Muscle of leg (tissue), 16 donors: ENCODE data around the gene S100A16. TPM values are rescaled to one million over a fixed set of nuclear protein-coding genes. Genes with fewer than 3 reads are reported as not detected.

Source experiments
- DNase-seq: peaks from one replicate; pipeline ENCODE4 v3.0.0; 2013
- H3K27ac ChIP-seq: one replicate; pipeline ENCODE4 v1.5.1; 2013; ENCODE audit warnings: mild to moderate bottlenecking, low read length, control low read depth
- H3K27me3 ChIP-seq: one replicate; pipeline ENCODE4 v1.6.1; 2013; ENCODE audit warnings: low read length; ENCODE audit not compliant: control insufficient read depth, insufficient read depth
- H3K36me3 ChIP-seq: one replicate; pipeline ENCODE4 v1.6.1; 2013; ENCODE audit warnings: low read length; ENCODE audit not compliant: control insufficient read depth, insufficient read depth
- H3K4me1 ChIP-seq: one replicate; pipeline ENCODE4 v1.6.1; 2013; ENCODE audit warnings: low read length; ENCODE audit not compliant: control insufficient read depth, insufficient read depth
- H3K4me3 ChIP-seq: one replicate; pipeline ENCODE4 v1.5.1; 2013; ENCODE audit warnings: low read length, control low read depth
- H3K9me3 ChIP-seq: replicated peaks from 2 replicates; pipeline ENCODE4 v1.6.1; 2013; ENCODE audit warnings: low read depth, low read length; ENCODE audit not compliant: control insufficient read depth
- WGBS: methylation state at CpG from one replicate; pipeline ENCODE4 v1.1.5; 2013; ENCODE audit warnings: missing lambda C conversion rate; ENCODE audit not compliant: insufficient coverage; 5-methylcytosine and 5-hydroxymethylcytosine counted together
- long read RNA-seq, 11 donors: transcript quantifications; one replicate each; lab custom pipeline, GENCODE V29; 2026
- polyA plus RNA-seq, 8 donors: library from polyadenylated mRNA; unstranded; fragments of 120-200 nt; gene quantifications; one replicate each; pipeline versions ENCODE4 v1.2.1 to v1.2.3, GENCODE V29; 2013; ENCODE audit warnings: inconsistent platforms in 1 of 8, low replicate concordance in 1 of 8; ENCODE audit not compliant: insufficient read length in 8 of 8, insufficient read depth in 1 of 8
- total RNA-seq: library from RNA; stranded (reverse); fragments of 120-200 nt; gene quantifications from one replicate; pipeline ENCODE4 v1.2.4, GENCODE V29; 2013

The S100A16 gene, protein sequence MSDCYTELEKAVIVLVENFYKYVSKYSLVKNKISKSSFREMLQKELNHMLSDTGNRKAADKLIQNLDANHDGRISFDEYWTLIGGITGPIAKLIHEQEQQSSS
- total RNA-seq (45.4 TPM), polyA plus RNA-seq (10 to 100 TPM; 45.1 to 77.3 (median 55.3) TPM)
- long read RNA-seq, donor 1, transcript S100A16-203 (3 exons, 956 nt), result major isoform, 9 of 13 reads
- long read RNA-seq, donor 1, partial matches to known transcripts, result 0 of 13 reads
- long read RNA-seq, donor 1, other reads (novel, unspliced or antisense), result 0 of 13 reads
- long read RNA-seq, donor 2, partial matches to known transcripts, result 0 of 3 reads
- long read RNA-seq, donor 2, other reads (novel, unspliced or antisense), result 0 of 3 reads
- long read RNA-seq, donor 3, transcript S100A16-204 (3 exons, 1,118 nt), result minor isoform, 11 of 42 reads
- long read RNA-seq, donor 3, transcript S100A16-203 (3 exons, 956 nt), result major isoform, 31 of 42 reads
- long read RNA-seq, donor 3, partial matches to known transcripts, result 0 of 42 reads
- long read RNA-seq, donor 3, other reads (novel, unspliced or antisense), result 0 of 42 reads
- long read RNA-seq, donor 4, transcript S100A16-203 (3 exons, 956 nt), result major isoform, 19 of 38 reads
- long read RNA-seq, donor 4, transcript S100A16-204 (3 exons, 1,118 nt), result minor isoform, 9 of 38 reads
- long read RNA-seq, donor 4, partial matches to known transcripts, result 10 of 38 reads
- long read RNA-seq, donor 4, other reads (novel, unspliced or antisense), result 0 of 38 reads
- long read RNA-seq, donor 5, transcript S100A16-203 (3 exons, 956 nt), result major isoform, 44 of 72 reads
- long read RNA-seq, donor 5, transcript S100A16-204 (3 exons, 1,118 nt), result minor isoform, 28 of 72 reads
- long read RNA-seq, donor 5, partial matches to known transcripts, result 0 of 72 reads
- long read RNA-seq, donor 5, other reads (novel, unspliced or antisense), result 0 of 72 reads
- long read RNA-seq, donor 6, transcript S100A16-203 (3 exons, 956 nt), result major isoform, 40 of 57 reads
- long read RNA-seq, donor 6, transcript S100A16-204 (3 exons, 1,118 nt), result minor isoform, 16 of 57 reads
- long read RNA-seq, donor 6, partial matches to known transcripts, result 0 of 57 reads
- long read RNA-seq, donor 6, other reads (novel, unspliced or antisense), result 0 of 57 reads
- long read RNA-seq, donor 7, transcript S100A16-203 (3 exons, 956 nt), result major isoform, 28 of 47 reads
- long read RNA-seq, donor 7, transcript S100A16-204 (3 exons, 1,118 nt), result minor isoform, 19 of 47 reads
- long read RNA-seq, donor 7, partial matches to known transcripts, result 0 of 47 reads
- long read RNA-seq, donor 7, other reads (novel, unspliced or antisense), result 0 of 47 reads
- long read RNA-seq, donor 8, transcript S100A16-203 (3 exons, 956 nt), result major isoform, 19 of 31 reads
- long read RNA-seq, donor 8, transcript S100A16-204 (3 exons, 1,118 nt), result minor isoform, 12 of 31 reads
- long read RNA-seq, donor 8, partial matches to known transcripts, result 0 of 31 reads
- long read RNA-seq, donor 8, other reads (novel, unspliced or antisense), result 0 of 31 reads
- long read RNA-seq, donor 9, transcript S100A16-204 (3 exons, 1,118 nt), result minor isoform, 15 of 31 reads
- long read RNA-seq, donor 9, transcript S100A16-203 (3 exons, 956 nt), result major isoform, 16 of 31 reads
- long read RNA-seq, donor 9, partial matches to known transcripts, result 0 of 31 reads
- long read RNA-seq, donor 9, other reads (novel, unspliced or antisense), result 0 of 31 reads
- long read RNA-seq, donor 10, transcript S100A16-204 (3 exons, 1,118 nt), result minor isoform, 9 of 35 reads
- long read RNA-seq, donor 10, transcript S100A16-203 (3 exons, 956 nt), result major isoform, 26 of 35 reads
- long read RNA-seq, donor 10, partial matches to known transcripts, result 0 of 35 reads
- long read RNA-seq, donor 10, other reads (novel, unspliced or antisense), result 0 of 35 reads
- long read RNA-seq, donor 11, transcript S100A16-204 (3 exons, 1,118 nt), result minor isoform, 18 of 42 reads
- long read RNA-seq, donor 11, transcript S100A16-203 (3 exons, 956 nt), result major isoform, 24 of 42 reads
- long read RNA-seq, donor 11, partial matches to known transcripts, result 0 of 42 reads
- long read RNA-seq, donor 11, other reads (novel, unspliced or antisense), result 0 of 42 reads

DNA sequence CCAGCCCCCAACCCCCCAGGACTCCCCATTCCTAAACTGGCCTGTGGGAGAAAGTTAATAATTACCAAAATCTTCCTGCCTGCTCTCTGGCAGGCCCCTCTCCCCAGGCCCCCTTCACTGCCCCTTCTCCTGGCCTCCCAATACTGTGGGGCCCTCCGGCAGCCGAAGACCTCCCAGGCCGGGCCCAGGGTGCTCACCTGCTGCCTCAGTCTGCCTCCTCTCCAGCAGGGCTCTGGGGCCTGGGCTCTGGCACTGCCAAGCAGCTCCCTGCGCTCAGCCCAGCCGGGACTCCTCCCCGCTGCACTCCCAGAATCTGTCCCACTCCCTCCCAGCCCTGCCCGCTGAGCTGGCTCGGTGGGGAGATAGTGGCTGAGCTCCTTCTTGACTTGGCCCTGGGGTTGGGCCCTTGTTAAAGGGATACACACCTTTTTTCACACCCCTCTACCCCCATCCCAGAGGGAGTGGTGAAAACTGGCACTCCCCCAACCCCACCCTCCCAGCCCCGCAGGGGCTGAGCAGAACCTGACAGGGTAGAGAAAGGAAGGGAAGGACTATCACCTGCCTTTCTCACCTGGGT, at the start of gene S100A16:
S100A16 (minus strand) TSS at position 383 of the 577 bp plus-strand sequence. CDS start 4,986 bp downstream, outside the sequence.
- peaks cover 2% of the 10 kb centered on the region for H3K36me3 ChIP-seq
- H3K4me3 ChIP-seq, result peak within 1 kb of the TSS; percentile 60
- H3K27ac ChIP-seq, result peak within 1 kb of the TSS; percentile 84
- H3K9me3 ChIP-seq, result no peaks in the 10 kb centered on the region
- peaks cover 67% of the 10 kb centered on the region for H3K4me1 ChIP-seq
- DNase-seq, result peak; percentile 78
- H3K27me3 ChIP-seq, result no peaks in the 10 kb centered on the region
- WGBS, result 3% methylated on average over 4 of the region's 9 CpGs

DNA sequence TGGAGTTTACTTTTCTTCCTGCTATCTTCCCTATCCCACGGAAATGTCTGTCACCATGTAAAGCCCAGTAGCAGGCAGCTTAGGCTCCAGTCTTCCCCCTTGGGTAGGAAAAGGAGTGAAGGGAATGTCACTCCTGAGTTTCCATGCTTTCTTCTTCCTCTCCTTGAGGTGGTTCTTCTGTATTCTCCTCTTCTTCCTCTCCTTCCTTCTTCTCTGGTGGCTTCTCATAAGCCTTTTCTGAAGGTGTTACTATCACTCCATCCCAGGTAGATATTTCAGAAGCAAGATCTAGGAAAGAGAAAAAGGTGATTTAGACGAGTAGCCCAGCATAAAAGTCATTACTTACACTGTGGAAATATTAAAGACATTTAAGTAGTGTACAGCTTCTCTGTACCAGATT, 49.3 kb upstream of the S100A16 start:
- no peaks in the 10 kb centered on the region for H3K9me3 ChIP-seq
- H3K4me1 ChIP-seq, result peaks cover 12% of the 10 kb centered on the region
- no peaks in the 10 kb centered on the region for H3K27me3 ChIP-seq
- H3K36me3 ChIP-seq, result peaks cover 60% of the 10 kb centered on the region
- DNase-seq, result no peak
- WGBS, result no CpG with 5 or more reads among the region's 2 CpGs
- no peak overlapping the region for H3K27ac ChIP-seq
- no peak overlapping the region for H3K4me3 ChIP-seq

DNA sequence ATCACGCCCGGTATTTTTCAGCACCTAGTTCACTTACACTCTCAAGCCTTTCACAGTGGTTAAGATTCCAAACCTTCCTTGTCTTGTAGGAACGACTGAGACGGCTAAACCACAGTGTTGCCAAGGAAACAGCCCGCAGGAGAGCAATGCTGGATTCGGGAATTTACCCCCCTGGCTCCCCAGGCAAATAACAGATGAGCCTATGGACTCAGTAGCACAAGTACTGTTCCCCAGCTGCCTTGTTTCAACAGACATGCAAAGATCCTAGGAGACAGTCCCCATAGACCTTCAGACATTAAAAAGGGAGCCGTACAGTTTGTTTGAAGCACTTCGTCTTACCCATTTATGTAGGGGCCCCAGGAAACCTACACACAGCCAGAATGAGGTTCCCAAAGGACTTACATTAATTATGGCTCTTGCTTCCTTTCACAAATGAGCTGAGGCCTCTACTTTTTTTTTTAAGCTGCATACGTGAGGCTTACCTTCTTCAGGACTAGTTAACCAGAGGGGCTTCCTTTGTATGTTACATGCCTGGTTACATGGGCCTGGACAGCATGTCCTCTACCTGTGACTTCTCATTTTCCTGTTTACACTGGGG, 48.3 kb upstream of the S100A16 start:
- H3K27me3 ChIP-seq, result no peaks in the 10 kb centered on the region
- no peak for DNase-seq
- no peaks in the 10 kb centered on the region for H3K9me3 ChIP-seq
- 34% methylated on average over 6 of the region's 9 CpGs for WGBS
- peaks cover 12% of the 10 kb centered on the region for H3K4me1 ChIP-seq
- H3K36me3 ChIP-seq, result peaks cover 50% of the 10 kb centered on the region
- H3K4me3 ChIP-seq, result no peak overlapping the region
- no peak overlapping the region for H3K27ac ChIP-seq

DNA sequence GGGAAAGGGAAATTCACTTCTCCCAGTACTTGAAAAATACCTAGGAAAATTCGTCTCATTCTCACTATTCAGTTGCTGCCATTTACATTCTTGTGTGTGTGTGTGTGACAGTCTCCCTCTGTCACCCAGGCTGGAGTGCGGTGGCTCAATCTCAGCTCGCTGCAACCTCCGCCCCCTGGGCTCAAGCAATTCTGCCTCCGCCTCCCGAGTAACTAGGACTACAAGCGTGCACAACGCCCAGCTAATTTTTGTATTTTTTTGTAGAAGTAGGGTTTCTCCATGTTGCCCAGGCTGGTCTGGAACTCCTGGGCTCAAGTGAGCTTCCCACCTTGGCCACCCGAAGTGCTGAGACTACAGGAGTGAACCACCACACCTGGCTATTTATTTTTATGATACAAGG, 46.7 kb upstream of the S100A16 start:
- WGBS, result 100% methylated on average over 1 of the region's 9 CpGs
- peaks cover 12% of the 10 kb centered on the region for H3K4me1 ChIP-seq
- H3K9me3 ChIP-seq, result no peaks in the 10 kb centered on the region
- H3K27me3 ChIP-seq, result no peaks in the 10 kb centered on the region
- peaks cover 35% of the 10 kb centered on the region for H3K36me3 ChIP-seq
- no peak for DNase-seq
- no peak overlapping the region for H3K27ac ChIP-seq
- peak overlapping the region; percentile 93 for H3K4me3 ChIP-seq

DNA sequence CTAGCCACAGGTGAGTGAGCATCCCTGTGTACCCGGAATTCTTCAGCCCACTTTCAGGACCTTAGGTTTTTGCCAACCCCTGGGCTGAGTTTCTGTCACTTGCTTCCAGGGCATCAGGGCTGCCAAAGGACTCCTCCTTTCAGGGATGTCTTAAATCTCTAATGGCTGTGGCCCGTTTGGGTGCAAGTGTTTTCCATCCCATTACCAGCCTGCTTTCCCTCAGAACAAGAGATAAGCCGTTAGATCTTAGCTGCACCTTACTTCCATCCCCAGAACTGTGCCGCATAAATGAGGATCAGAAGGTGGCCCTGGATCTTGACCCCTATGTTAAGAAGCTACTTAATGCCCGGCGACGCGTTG, 46.2 kb upstream of the S100A16 start:
- Histone ChIP-seq H3K27me3 (no peaks in the 10 kb centered on the region), H3K4me1 (peaks cover 12% of the 10 kb centered on the region), H3K4me3 (peak overlapping the region; percentile 93), H3K36me3 (peaks cover 30% of the 10 kb centered on the region), H3K9me3 (no peaks in the 10 kb centered on the region), H3K27ac (peak overlapping the region; percentile 95)
- 0% methylated on average over 1 of the region's 8 CpGs for WGBS
- DNase-seq, result no peak

DNA sequence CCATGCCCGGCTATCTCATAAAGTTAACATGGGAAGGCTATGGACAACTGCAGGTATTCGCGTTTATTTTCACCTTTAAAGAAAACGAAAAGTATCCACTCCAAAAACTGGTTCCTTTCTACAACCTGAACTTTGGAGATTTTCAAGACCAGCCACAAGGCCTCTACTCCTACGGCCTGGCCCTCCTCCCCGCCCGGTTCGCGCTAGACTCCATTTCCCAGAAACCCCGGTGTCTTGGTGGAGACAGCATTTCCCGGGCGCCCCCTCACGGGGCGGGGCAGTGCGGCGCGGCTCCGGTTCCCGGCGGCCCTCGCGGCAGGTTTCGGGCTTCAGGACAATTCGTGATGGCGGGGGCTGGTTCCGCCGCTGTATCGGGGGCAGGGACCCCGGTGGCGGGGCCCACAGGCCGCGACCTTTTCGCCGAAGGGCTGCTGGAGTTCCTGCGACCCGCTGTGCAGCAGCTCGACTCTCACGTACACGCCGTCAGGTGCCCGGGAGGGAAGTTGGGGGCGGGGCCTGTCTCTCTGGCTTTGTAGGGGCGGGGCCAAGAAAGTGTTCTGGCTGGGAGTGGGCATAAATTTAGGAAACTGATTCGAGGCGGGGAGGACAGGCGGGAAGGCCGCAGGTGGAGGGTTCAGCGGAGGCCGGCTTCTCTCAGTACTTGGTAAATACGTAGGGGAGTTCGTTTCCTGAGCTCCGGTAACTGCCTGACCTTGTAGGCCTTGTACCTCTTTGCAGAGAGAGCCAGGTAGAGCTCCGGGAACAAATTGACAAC, 45.6 kb upstream of the S100A16 start, which contains the start of gene SNAPIN:
SNAPIN (plus strand) TSS at position 304 of the 775 bp plus-strand sequence; CDS start at position 345, 41 bp downstream.
- peaks cover 27% of the 10 kb centered on the region for H3K36me3 ChIP-seq
- DNase-seq, result peak; percentile 98
- WGBS, result under 1% methylated on average over 52 of the region's 53 CpGs

DNA sequence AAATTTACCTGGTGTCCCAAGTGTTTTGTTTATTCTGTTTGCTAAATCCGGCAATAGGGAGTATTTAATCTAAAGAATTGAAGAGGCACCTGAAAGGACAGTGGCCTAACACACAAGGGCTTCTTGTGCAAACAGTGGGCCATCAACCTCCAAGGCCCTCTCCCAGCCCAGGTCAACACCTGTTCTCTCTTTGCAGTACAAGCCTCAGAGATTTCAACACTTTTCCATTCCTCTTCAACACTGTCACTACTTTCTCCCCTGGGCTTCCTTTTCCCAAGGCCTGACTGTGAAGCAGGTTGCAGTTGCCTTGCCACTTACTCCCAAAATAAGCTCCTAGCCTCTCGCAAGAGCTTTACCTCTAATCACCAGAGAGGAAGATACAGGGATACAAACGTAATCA, 42.4 kb upstream of the S100A16 start:
- no peak for DNase-seq
- WGBS, result no CpG with 5 or more reads among the region's 3 CpGs
- peaks cover 19% of the 10 kb centered on the region for H3K4me1 ChIP-seq
- H3K36me3 ChIP-seq, result no peaks in the 10 kb centered on the region
- H3K27ac ChIP-seq, result no peak overlapping the region
- no peaks in the 10 kb centered on the region for H3K9me3 ChIP-seq
- no peaks in the 10 kb centered on the region for H3K27me3 ChIP-seq
- H3K4me3 ChIP-seq, result no peak overlapping the region

More for the DNA sequence above, 45.6 kb upstream of the S100A16 start, which contains the start of gene SNAPIN:
- H3K4me3 ChIP-seq, result peak within 1 kb of the TSS; percentile 93
- H3K27ac ChIP-seq, result peak within 1 kb of the TSS; percentile 95
- H3K9me3 ChIP-seq, result no peaks in the 10 kb centered on the region
- H3K27me3 ChIP-seq, result no peaks in the 10 kb centered on the region
- peaks cover 12% of the 10 kb centered on the region for H3K4me1 ChIP-seq
